Upper lobe of left lung (tissue), 4 donors: ENCODE results near the gene RGS9.

ENCODE experiments used
- CTCF ChIP-seq, 6 experiments: fragments of 450-650 bp in 4 of 6; fragments of 200-600 bp in 2 of 6; sonication (generic) in 2 of 6; IDR thresholded peaks; one replicate each; pipeline ENCODE4 v1.5.1; 2016 to 2019; ENCODE audit warnings: antibody characterized with exemption in 6 of 6
- POLR2A ChIP-seq, 4 donors: fragments of 450-650 bp; IDR thresholded peaks; one replicate each; pipeline ENCODE4 v1.5.1; 2016 to 2017; ENCODE audit warnings: antibody characterized with exemption in 4 of 4, mild to moderate bottlenecking in 2 of 4
- POLR2AphosphoS5 ChIP-seq, 2 donors: sonication (generic); formaldehyde crosslinking; IDR thresholded peaks; one replicate each; pipeline ENCODE4 v1.5.1; 2017; ENCODE audit warnings: antibody characterized with exemption in 2 of 2

- TF ChIP-seq POLR2A (IDR thresholded peaks at IDR 0.05) (no peak), CTCF (IDR thresholded peaks at IDR 0.05) (no peak), POLR2AphosphoS5 (IDR thresholded peaks at IDR 0.05) (no peak)
Measured at GRCh38 chr17:65185062-65185461, 47.9 kb downstream of the RGS9 start.
